Measurements from ENCODE around the gene PROX1.

The PROX1 gene, protein sequence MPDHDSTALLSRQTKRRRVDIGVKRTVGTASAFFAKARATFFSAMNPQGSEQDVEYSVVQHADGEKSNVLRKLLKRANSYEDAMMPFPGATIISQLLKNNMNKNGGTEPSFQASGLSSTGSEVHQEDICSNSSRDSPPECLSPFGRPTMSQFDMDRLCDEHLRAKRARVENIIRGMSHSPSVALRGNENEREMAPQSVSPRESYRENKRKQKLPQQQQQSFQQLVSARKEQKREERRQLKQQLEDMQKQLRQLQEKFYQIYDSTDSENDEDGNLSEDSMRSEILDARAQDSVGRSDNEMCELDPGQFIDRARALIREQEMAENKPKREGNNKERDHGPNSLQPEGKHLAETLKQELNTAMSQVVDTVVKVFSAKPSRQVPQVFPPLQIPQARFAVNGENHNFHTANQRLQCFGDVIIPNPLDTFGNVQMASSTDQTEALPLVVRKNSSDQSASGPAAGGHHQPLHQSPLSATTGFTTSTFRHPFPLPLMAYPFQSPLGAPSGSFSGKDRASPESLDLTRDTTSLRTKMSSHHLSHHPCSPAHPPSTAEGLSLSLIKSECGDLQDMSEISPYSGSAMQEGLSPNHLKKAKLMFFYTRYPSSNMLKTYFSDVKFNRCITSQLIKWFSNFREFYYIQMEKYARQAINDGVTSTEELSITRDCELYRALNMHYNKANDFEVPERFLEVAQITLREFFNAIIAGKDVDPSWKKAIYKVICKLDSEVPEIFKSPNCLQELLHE

GRCh38 chr1:213987927-213988506 lies at the start of gene PROX1:
TSS of gene PROX1 (plus strand) at chr1:213987973. CDS start at chr1:213996536, 8,563 bp downstream.
- FAIRE-seq = no peak

- no peak for FAIRE-seq
These were observed 49.0 kb upstream of the PROX1 start for GRCh38 chr1:213938776-213939175.

GRCh38 chr1:213939888-213940287 lies 47.9 kb upstream of the PROX1 start:
- no peak for FAIRE-seq

GRCh38 chr1:213940947-213941346 lies 46.8 kb upstream of the PROX1 start:
- no peak for FAIRE-seq

DNA sequence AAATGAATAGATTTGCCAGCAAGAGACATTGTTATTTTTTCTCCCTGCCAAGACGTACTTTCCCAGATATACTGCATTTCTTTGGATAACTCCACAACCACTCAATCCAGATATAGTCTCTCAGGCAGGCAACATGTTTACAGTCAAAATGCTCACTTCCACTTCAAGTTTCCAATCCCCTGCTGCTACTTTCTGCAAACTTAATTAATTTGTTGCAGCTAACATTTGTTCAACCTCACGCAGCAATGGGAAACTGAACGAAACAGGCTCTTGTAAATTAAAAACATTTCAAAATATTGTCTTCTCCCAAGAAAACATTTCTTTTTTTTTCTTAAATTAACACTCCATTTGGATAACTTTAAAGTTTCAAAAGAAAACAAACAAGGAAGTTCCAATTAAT lies 45.7 kb upstream of the PROX1 start:
- FAIRE-seq = no peak

DNA sequence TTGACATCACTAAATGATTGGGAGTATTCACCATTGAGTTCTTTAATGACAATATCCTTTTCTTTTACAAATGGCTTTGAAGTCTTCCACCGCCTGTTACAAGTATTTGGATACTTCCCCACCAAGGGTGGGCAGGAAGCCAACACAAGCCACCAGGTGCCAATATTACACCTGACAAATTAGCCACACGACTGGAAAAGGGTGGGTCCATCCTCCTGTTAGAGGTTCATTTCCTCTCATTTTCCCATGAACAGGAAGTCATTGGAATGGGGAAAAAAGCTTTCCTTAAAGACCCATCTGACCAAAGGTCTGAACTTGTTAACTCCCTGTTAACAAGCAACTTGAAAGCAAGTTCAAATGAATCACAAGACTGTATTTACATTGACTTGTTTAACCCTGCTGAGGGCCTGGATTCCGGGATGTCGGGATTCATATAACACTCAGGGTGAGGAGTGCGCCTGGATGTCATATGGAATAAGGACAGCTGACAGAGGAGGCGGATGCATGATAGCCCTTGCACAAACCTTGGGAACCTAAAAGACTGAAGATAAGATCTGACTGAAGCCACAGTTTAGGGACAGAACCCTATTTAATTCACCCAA lies 40.5 kb upstream of the PROX1 start:
- no peak for FAIRE-seq

DNA sequence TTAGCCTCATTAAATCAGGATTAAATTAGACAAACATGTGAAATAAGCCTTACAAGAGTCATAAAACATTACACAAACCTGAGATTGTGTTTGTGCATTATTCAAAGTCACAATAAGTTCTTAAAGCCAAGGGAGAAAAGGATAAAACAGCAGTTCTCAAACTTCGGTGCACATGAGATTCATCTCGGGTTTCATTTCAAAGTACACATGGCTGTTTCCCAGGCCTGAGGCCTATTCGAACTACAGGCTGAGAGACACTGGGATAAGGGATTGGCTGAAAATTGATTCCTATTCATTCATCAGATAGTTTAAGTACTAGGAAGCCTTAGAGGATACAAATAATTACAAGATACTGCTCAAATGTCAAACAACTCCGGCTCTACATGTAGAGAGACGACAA lies 35.9 kb upstream of the PROX1 start:
- no peak for FAIRE-seq

GRCh38 chr1:213953806-213954205 lies 34.0 kb upstream of the PROX1 start:
- no peak for FAIRE-seq

GRCh38 chr1:213956295-213956770 lies 31.4 kb upstream of the PROX1 start:
- no peak for FAIRE-seq

DNA sequence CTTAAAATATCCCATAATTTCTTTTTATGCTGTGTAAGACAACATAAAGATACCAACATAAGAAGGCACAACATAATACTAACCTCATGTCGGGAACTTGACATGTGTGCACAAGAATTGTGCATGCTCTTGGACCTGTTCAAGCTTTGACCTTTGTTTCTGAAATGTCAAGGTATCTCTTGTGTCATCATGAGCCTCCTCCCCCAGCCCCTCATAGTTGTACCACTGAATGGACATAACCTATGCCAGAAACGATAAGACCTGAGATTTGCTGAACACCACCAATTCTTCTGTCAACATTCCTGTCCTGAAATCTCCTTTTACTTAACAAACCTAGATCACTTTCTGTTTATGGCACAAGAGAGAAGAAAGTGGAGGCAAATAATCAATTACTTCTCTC lies 29.4 kb upstream of the PROX1 start:
- FAIRE-seq = no peak

GRCh38 chr1:213960963-213961362 lies 26.8 kb upstream of the PROX1 start:
- no peak for FAIRE-seq

- FAIRE-seq = no peak
These were observed 25.3 kb upstream of the PROX1 start for GRCh38 chr1:213962508-213962907.

- FAIRE-seq = no peak
These were observed 21.7 kb upstream of the PROX1 start for GRCh38 chr1:213966122-213966521.

DNA sequence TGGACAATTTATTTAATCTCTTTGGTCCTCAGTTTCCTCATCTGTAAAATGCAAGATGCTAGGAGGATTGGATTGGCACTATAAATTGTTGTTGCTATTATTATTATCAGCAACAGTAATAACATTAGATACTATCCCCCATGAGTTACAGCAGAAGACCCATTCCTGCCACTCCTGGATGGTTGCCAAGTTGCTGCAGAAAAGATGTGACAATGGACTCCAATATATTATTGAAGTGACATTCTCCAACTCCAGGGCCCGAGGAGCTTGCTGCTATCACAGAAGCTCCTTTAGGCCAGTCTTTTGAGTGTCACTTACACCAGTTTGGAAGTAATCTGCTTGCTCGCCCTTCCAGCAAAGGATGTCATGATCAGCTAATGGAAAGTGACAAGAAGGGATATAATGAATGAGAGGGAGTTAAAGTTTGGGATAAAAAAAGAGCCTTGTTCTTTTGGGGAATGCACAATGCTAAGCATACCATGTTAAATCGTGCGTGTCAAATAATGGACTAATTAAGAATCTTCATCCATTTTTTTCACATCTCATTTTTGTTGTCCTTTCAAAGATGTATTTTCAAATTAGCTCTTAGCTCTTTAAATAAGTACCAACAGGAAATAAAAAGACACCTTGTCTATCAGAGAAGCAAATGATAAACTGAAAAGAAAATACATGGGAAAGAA lies 19.5 kb upstream of the PROX1 start:
- no peak for FAIRE-seq

DNA sequence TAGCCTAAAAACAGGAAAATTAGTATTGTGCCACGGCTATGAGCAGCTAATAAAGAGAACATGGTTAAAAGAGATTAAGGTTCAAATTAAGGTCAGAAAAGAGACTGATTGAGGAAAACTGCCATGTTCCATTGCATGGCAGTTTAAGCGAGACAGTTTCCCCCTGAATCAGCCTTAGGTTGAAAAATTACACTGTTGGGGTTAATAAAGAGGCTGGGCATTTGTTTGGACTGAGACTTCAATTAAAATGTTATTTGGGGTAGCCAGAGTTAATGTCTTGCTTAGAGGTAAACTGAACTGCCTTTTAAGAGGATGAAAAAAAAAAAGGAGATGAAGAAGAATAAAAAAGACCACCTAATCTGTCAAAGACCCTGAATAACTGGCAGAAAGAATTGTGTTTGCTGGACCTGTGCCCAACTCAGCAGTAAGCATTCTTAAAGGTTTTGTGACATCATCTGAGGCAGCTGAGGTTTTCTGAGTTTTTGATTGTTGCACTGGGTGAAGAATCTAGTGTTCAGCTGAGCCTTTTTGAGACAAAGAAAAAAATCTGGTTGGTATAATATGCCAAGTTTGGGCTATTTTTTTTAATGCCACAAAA lies 17.7 kb upstream of the PROX1 start:
- FAIRE-seq = no peak

DNA sequence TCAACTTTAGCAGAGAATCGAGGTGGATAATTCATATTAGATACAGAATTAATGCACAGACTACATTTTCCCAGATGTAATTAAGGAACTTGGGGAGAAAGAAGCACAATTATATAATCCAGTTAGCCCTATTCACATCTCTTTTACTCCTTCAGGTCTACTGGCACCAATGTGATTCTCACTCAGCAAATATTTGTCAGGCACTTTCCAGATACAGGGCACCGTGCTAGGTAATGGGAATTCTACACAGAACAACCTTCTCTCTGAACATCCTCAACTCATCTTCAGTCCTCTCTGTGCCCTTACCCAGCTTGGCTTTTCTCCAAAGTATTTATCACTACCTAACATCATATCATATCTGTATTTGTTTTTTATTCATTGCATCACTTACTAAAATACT lies 15.6 kb upstream of the PROX1 start:
- peak; percentile 9 for FAIRE-seq

GRCh38 chr1:213973129-213973528 lies 14.6 kb upstream of the PROX1 start:
- no peak for FAIRE-seq

DNA sequence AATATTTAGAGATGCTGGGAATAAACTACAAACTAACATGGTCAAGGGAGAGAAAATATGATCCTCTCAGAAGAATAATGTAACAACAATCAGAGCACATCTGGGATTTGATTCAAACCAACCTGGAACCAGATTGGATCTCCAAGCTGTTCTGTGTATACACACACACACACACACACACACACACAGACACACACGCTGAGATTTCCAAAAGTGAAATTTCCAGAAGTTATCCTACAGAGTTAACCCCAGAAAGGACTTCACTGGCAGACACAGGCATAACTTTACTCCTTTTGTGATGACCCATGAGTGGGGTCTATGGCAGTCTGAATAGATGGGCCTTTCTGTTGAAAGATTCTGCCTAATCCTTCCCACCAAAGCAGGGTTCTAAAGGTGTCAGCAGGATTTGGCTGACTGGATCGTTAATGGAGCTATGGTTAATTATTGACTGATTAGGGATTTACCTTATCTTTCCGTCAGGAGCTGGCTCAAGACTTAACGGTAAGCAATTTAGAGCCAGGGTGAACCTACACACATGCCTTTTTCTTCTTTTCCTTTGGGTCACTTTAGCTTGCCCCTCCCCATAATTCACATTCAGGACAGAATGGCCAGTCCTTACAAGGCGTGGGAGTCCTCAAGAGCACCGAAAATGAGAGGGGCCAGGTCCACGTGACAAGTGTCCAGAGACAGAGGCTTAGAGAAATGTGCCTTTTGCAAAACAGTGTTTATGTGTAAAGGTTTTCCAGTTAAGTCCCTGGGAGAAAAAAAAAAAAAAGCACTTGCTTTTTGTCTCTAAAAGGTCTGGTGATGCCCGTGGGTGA lies 10.9 kb upstream of the PROX1 start:
- peak; percentile 49 for FAIRE-seq

DNA sequence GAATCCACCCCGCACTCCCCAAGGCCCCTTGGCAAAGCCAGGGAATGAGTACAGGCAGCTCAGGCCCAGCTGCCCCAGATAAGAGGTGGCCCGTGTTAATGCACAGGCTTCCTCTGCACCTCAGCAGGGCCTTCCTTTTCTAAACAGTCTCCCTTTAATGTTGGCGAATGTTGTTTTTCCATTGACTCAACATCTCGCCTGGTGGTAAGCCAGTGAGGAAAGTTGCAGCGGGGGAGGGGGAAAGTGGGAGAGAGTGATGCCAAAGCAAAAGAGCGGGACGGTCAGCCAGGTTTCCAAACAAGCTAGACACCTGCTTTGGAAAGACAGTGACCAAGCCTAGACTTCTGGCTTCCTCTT lies 10.3 kb upstream of the PROX1 start:
- FAIRE-seq = no peak

DNA sequence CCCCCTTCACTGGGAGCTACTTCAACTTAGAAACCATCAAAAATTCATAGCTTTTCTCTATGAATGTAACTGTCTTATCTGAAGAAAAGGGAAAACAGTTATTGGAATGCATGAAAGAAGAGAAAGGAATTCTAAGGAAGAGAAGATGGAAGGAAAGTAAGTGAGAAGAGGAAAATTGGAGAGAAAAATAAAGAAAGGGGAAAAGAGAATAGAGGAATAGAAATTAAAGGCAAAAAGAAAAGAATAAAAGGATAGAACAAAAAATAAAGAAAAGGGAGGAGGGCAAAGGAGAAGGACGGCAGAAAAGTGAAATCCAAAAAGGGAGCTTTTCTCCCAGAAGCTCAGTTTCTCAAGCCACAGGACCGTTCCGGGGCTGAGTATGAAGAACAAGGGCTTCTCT lies 9.9 kb upstream of the PROX1 start:
- FAIRE-seq = no peak

- no peak for FAIRE-seq
These were observed 7.8 kb upstream of the PROX1 start for GRCh38 chr1:213979751-213980586.

Measured in islet of Langerhans (tissue), 1 donor.